LNCAP (cell line): ENCODE data around the gene KCNN3.

ENCODE experiments used
- CTCF ChIP-seq: fragments of 450-650 bp; IDR thresholded peaks from 2 replicates; pipeline ENCODE4 v1.5.1; 2017; ENCODE audit warnings: mild to moderate bottlenecking

Gene KCNN3

GRCh38 chr1:154842635-154843034, 27.4 kb downstream of the KCNN3 start:
- TF ChIP-seq CTCF, result no peak

GRCh38 chr1:154841384-154841783, 28.7 kb downstream of the KCNN3 start:
- TF ChIP-seq CTCF, result no peak

- no peak for TF ChIP-seq CTCF
Observed at GRCh38 chr1:154840269-154841176, 29.6 kb downstream of the KCNN3 start.

- no peak for TF ChIP-seq CTCF
Observed at GRCh38 chr1:154839691-154840090, 30.4 kb downstream of the KCNN3 start.

- TF ChIP-seq CTCF, result no peak
Observed at GRCh38 chr1:154838988-154839387, 31.1 kb downstream of the KCNN3 start.

GRCh38 chr1:154838461-154838860, 31.6 kb downstream of the KCNN3 start:
- no peak for TF ChIP-seq CTCF

GRCh38 chr1:154837672-154838171, 32.4 kb downstream of the KCNN3 start:
- no peak for TF ChIP-seq CTCF
